ENCODE data around the gene STAU1.
"Not testable (repeated sequence)": the region's sequence is repeated elsewhere in the genome, so short reads cannot be mapped to it uniquely, and the experiment has no call there.

STAU1 gene

DNA sequence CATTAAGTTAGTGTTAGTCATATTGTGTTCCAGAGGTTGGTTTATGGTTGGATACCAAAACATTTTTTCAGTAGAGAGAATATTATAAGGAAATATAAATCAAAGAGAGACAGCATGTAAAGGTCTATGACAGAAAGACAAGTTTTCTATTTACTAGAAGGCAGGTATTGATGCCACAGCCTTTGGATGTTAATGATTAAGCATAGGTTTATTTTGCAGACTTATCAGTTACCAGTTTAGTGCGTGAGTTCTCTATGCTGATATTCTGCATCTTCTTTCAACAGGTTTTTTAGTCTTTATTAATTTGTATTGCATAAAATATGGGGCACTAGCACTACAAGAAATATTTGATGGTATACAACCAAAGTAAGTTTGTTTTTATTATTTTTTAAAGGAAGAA lies 96.4 kb downstream of the STAU1 start:
- DNase-seq (ENCODE audit: low spot score): no peak
- TF ChIP-seq, protein P1, sequence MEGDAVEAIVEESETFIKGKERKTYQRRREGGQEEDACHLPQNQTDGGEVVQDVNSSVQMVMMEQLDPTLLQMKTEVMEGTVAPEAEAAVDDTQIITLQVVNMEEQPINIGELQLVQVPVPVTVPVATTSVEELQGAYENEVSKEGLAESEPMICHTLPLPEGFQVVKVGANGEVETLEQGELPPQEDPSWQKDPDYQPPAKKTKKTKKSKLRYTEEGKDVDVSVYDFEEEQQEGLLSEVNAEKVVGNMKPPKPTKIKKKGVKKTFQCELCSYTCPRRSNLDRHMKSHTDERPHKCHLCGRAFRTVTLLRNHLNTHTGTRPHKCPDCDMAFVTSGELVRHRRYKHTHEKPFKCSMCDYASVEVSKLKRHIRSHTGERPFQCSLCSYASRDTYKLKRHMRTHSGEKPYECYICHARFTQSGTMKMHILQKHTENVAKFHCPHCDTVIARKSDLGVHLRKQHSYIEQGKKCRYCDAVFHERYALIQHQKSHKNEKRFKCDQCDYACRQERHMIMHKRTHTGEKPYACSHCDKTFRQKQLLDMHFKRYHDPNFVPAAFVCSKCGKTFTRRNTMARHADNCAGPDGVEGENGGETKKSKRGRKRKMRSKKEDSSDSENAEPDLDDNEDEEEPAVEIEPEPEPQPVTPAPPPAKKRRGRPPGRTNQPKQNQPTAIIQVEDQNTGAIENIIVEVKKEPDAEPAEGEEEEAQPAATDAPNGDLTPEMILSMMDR (IDR thresholded peaks at IDR 0.05; ENCODE audit: extremely low read depth, insufficient read depth, missing control alignments): no peak
- in situ Hi-C loops (cut with MboI; ENCODE audit: low pct_unique_long_range_greater_than_20kb, low sequenced_read_pairs, unreplicated experiment): no loop called here

DNA sequence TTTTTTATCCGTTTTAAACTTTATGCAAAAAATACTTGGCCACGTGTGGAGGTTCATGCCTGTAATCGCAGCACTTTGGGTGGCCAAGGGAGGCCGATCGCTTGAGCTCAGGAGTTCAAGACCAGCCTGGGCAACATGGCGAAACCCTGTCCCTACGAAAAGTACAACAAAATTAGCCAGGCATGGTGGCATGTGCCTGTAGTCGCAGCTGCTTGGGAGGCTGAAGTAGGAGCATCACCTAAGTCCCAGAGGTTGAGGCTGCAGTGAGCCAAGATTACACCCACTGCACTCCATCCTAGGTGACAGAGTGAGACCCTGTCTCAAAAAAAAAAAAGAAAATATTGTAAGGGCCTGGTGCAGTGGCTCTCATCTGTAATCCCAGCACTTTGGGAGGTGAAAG lies 97.0 kb downstream of the STAU1 start:
- in situ Hi-C loops (cut with MboI; ENCODE audit: low pct_unique_long_range_greater_than_20kb, low sequenced_read_pairs, unreplicated experiment): no loop called here
- no peak for DNase-seq (ENCODE audit: low spot score)

GRCh38 chr20:49082295-49082694 lies 105.8 kb downstream of the STAU1 start:
- DNase-seq (ENCODE audit: low spot score); in situ Hi-C loops (cut with MboI; ENCODE audit: low pct_unique_long_range_greater_than_20kb, low sequenced_read_pairs, unreplicated experiment): not testable (repeated sequence)

More for the DNA sequence above, 97.0 kb downstream of the STAU1 start:
- TF ChIP-seq, protein P1 (IDR thresholded peaks at IDR 0.05; ENCODE audit: extremely low read depth, insufficient read depth, missing control alignments): no peak

DNA sequence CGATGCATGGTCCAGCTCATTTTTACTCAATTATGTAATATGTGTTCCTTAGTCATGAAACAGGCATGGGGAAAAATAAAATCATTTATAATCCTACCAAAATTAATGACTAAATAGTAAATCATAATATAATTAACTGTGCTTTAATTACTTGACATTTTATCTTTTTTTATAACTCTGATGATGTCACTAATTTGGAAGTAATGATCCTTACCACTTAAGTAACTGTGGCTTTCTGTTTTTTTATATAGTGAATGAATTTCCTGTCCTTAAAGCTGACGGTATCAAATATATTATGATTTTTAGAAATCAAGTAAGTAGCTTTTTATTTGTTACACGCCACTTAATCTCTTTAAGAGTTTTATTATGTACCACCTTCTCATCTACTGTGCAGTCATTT lies 109.8 kb downstream of the STAU1 start:
- DNase-seq (ENCODE audit: low spot score): no peak
- TF ChIP-seq, protein P1 (IDR thresholded peaks at IDR 0.05; ENCODE audit: extremely low read depth, insufficient read depth, missing control alignments): no peak
- in situ Hi-C loops (cut with MboI; ENCODE audit: low pct_unique_long_range_greater_than_20kb, low sequenced_read_pairs, unreplicated experiment): no loop called here

DNA sequence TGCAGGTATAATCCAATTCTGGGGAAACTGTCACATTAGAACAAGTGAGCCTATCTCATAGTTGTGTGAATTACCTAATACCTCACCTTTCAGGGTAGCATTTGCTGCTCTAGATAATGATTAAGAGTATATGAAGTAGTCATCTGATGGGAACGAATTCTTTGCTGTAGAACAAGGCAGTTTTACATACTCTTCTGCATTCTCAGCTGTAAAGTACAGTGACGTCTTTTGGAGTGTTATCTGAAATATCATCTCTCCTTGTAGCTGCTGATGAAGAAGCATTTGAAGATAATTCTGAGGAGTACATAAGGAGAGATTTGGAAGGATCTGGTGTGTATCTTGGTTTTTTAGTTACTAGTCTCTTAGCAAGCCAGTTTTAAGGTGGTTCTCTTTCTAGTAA lies 113.6 kb downstream of the STAU1 start:
- TF ChIP-seq, protein P1 (IDR thresholded peaks at IDR 0.05; ENCODE audit: extremely low read depth, insufficient read depth, missing control alignments): no peak
- in situ Hi-C loops (cut with MboI; ENCODE audit: low pct_unique_long_range_greater_than_20kb, low sequenced_read_pairs, unreplicated experiment): no loop called here
- no peak for DNase-seq (ENCODE audit: low spot score)
